LNCaP clone FGC (cell line): ENCODE measurements around the gene TIMP2.
"Not testable (repeated sequence)": the region's sequence is repeated elsewhere in the genome, so short reads cannot be mapped to it uniquely, and the experiment has no call there.

ENCODE experiments used
- DNase-seq: peaks from one replicate; pipeline ENCODE4 v3.0.0-alpha.2; 2011; ENCODE audit warnings: low read depth
- H3K4me3 ChIP-seq: 2 replicates; pipeline ENCODE4 v1.5.1; 2011; ENCODE audit warnings: mild to moderate bottlenecking, low read depth, low read length, control low read depth
- CTCF ChIP-seq: IDR thresholded peaks from 2 replicates; pipeline ENCODE4 v1.5.1; 2012; ENCODE audit warnings: mild to moderate bottlenecking; ENCODE audit not compliant: control insufficient read depth, insufficient read depth; ENCODE audit errors: extremely low read depth

Gene TIMP2

GRCh38 chr17:78873519-78874340, 51.5 kb downstream of the TIMP2 start:
- TF ChIP-seq CTCF, result no peak
- DNase-seq, result peak; percentile 92
- H3K4me3 ChIP-seq, result no peak overlapping the region

- TF ChIP-seq CTCF, result no peak
- no peak for DNase-seq
- no peak overlapping the region for H3K4me3 ChIP-seq
Measured at GRCh38 chr17:78872486-78872885, 52.7 kb downstream of the TIMP2 start.

- no peak for DNase-seq
- no peak overlapping the region for H3K4me3 ChIP-seq
- TF ChIP-seq CTCF, result no peak
Measured at GRCh38 chr17:78870621-78871020, 54.6 kb downstream of the TIMP2 start.

GRCh38 chr17:78868391-78868790, 56.8 kb downstream of the TIMP2 start:
- DNase-seq, result no peak
- TF ChIP-seq CTCF, result no peak
- H3K4me3 ChIP-seq, result no peak overlapping the region

GRCh38 chr17:78867046-78867445, 58.1 kb downstream of the TIMP2 start:
- DNase-seq, H3K4me3 ChIP-seq: not testable (repeated sequence)

- peak; percentile 61 for DNase-seq
- H3K4me3 ChIP-seq, result no peak overlapping the region
- TF ChIP-seq CTCF, result peak; percentile 86
Measured at GRCh38 chr17:78865682-78866390, 59.4 kb downstream of the TIMP2 start.

- DNase-seq, result no peak
- H3K4me3 ChIP-seq, result no peak overlapping the region
- TF ChIP-seq CTCF, result no peak
Measured at GRCh38 chr17:78864117-78864516, 61.1 kb downstream of the TIMP2 start.
